CD8-positive, alpha-beta memory T cell (primary cell): ENCODE measurements around the gene ZNF184. TPM values are rescaled to one million over a fixed set of nuclear protein-coding genes. Genes with fewer than 3 reads are reported as not detected.
A peak's percentile ranks its signal among the peaks of the same experiment; 100 is the strongest.

Experiments
- CTCF ChIA-PET: fragments of 350-600 bp; sonication (Branson Sonifier 250); formaldehyde crosslinking; loops from one replicate; lab custom pipeline; 2021; ENCODE audit warnings: antibody characterized with exemption; lab: Charles Lee
- POLR2A ChIA-PET: fragments of 350-600 bp; sonication (Branson Sonifier 250); formaldehyde crosslinking; loops from one replicate; lab custom pipeline; 2021; ENCODE audit warnings: antibody characterized with exemption; lab: Charles Lee
- DNase-seq, 5 donors: peaks; one replicate each; pipeline versions ENCODE4 v3.0.0 to v3.0.0-alpha.2; 2020 to 2022; ENCODE audit warnings: mixed read lengths in 1 of 5
- H3K27ac ChIP-seq: one replicate; pipeline ENCODE4 v1.7.0; 2013; ENCODE audit warnings: low read depth, mild to moderate bottlenecking, low read length, moderate library complexity
- H3K27me3 ChIP-seq: 2 replicates; pipeline ENCODE4 v1.7.0; 2013; ENCODE audit warnings: low read length, mild to moderate bottlenecking; ENCODE audit not compliant: insufficient read depth, poor library complexity, severe bottlenecking
- H3K36me3 ChIP-seq: 2 replicates; pipeline ENCODE4 v1.7.0; 2013; ENCODE audit warnings: mild to moderate bottlenecking, low read length, moderate library complexity; ENCODE audit not compliant: insufficient read depth
- H3K4me1 ChIP-seq: 2 replicates; pipeline ENCODE4 v1.7.0; 2013; ENCODE audit warnings: mild to moderate bottlenecking, low read length, moderate library complexity; ENCODE audit not compliant: insufficient read depth
- H3K4me3 ChIP-seq: 2 replicates; pipeline ENCODE4 v1.7.0; 2013; ENCODE audit warnings: mild to moderate bottlenecking, low read length
- H3K9me3 ChIP-seq: 2 replicates; pipeline ENCODE4 v1.7.0; 2013; ENCODE audit warnings: mild to moderate bottlenecking, low read length
- H3K27ac Mint-ChIP-seq, 8 donors: one replicate each; pipeline ENCODE4 v1.8.0; 2020 to 2021; ENCODE audit warnings: mixed read lengths in 8 of 8, mild to moderate bottlenecking in 6 of 8, inconsistent platforms in 3 of 8, moderate library complexity in 3 of 8
- H3K27me3 Mint-ChIP-seq, 2 donors: one replicate each; pipeline ENCODE4 v1.8.0; 2020 to 2021; ENCODE audit warnings: mixed read lengths in 2 of 2, mild to moderate bottlenecking in 1 of 2, moderate library complexity in 1 of 2
- H3K36me3 Mint-ChIP-seq, 3 donors: one replicate each; pipeline ENCODE4 v1.8.0; 2020 to 2021; ENCODE audit warnings: mixed read lengths in 3 of 3, inconsistent platforms in 1 of 3, mild to moderate bottlenecking in 1 of 3
- H3K4me1 Mint-ChIP-seq, 3 donors: one replicate each; pipeline ENCODE4 v1.8.0; 2020 to 2021; ENCODE audit warnings: mixed read lengths in 3 of 3, inconsistent platforms in 1 of 3, mild to moderate bottlenecking in 1 of 3
- H3K4me3 Mint-ChIP-seq, 7 donors: one replicate each; pipeline ENCODE4 v1.8.0; 2020 to 2021; ENCODE audit warnings: mixed read lengths in 7 of 7, mild to moderate bottlenecking in 6 of 7, moderate library complexity in 4 of 7, inconsistent platforms in 2 of 7
- H3K9me3 Mint-ChIP-seq, 5 donors: one replicate each; pipeline ENCODE4 v1.8.0; 2020 to 2022; ENCODE audit warnings: mixed read lengths in 5 of 5, mild to moderate bottlenecking in 3 of 5, moderate library complexity in 2 of 5, inconsistent platforms in 1 of 5
- polyA plus RNA-seq: library from polyadenylated mRNA; unstranded; fragments of 300-500 nt; fragmentation: Illumina TruSeq; gene quantifications from one replicate; pipeline ENCODE4 v1.2.3, GENCODE V29; 2021
- total RNA-seq, 2 experiments: library from RNA; stranded (reverse); gene quantifications; one replicate each; pipeline ENCODE4 v1.2.3, GENCODE V29; 2021

Gene ZNF184
- total and polyA plus RNA-seq, 3 experiments from 2014 or later, result 9.7 to 10.8 (median 10.0) TPM

GRCh38 chr6:27414996-27415395 is 57.9 kb downstream of the ZNF184 start:
- no peaks in the 10 kb centered on the region for H3K27me3 ChIP-seq
- H3K27ac ChIP-seq, result no peak overlapping the region
- peaks cover 0 to 11% (median 1%) of the 10 kb centered on the region in 3 donors for H3K36me3 Mint-ChIP-seq
- ChIA-PET CTCF (no interaction called here), POLR2A (no interaction called here)
- H3K27ac Mint-ChIP-seq, result no peak overlapping the region
- no peaks in the 10 kb centered on the region for H3K36me3 ChIP-seq
- no peak for DNase-seq
- H3K9me3 ChIP-seq, result no peaks in the 10 kb centered on the region
- H3K4me3 ChIP-seq, result no peak overlapping the region
- H3K4me3 Mint-ChIP-seq, result no peak overlapping the region
- H3K4me1 Mint-ChIP-seq, result no peaks in the 10 kb centered on the region
- H3K4me1 ChIP-seq, result no peaks in the 10 kb centered on the region
- peaks cover 6 to 32% of the 10 kb centered on the region in 2 donors for H3K27me3 Mint-ChIP-seq
- H3K9me3 Mint-ChIP-seq, result no peaks in the 10 kb centered on the region

GRCh38 chr6:27414300-27414699 is 58.6 kb downstream of the ZNF184 start:
- H3K4me3 Mint-ChIP-seq, result peak overlapping the region in 1 of 7 donors; percentile 9
- Histone ChIP-seq H3K27me3 (no peaks in the 10 kb centered on the region), H3K9me3 (no peaks in the 10 kb centered on the region), H3K36me3 (no peaks in the 10 kb centered on the region), H3K27ac (no peak overlapping the region), H3K4me1 (no peaks in the 10 kb centered on the region), H3K4me3 (no peak overlapping the region)
- no peaks in the 10 kb centered on the region for H3K4me1 Mint-ChIP-seq
- H3K9me3 Mint-ChIP-seq, result no peaks in the 10 kb centered on the region
- ChIA-PET POLR2A (no interaction called here), CTCF (no interaction called here)
- peaks cover 0 to 5% (median 1%) of the 10 kb centered on the region in 3 donors for H3K36me3 Mint-ChIP-seq
- H3K27ac Mint-ChIP-seq, result no peak overlapping the region
- DNase-seq, result no peak
- peaks cover 5 to 25% of the 10 kb centered on the region in 2 donors for H3K27me3 Mint-ChIP-seq

GRCh38 chr6:27407153-27407814 is 65.6 kb downstream of the ZNF184 start:
- Histone ChIP-seq H3K27me3 (no peaks in the 10 kb centered on the region), H3K4me3 (no peak overlapping the region), H3K36me3 (no peaks in the 10 kb centered on the region), H3K4me1 (no peaks in the 10 kb centered on the region), H3K27ac (no peak overlapping the region), H3K9me3 (peaks cover 3% of the 10 kb centered on the region)
- peak overlapping the region in 1 of 8 donors; percentile 86 for H3K27ac Mint-ChIP-seq
- ChIA-PET POLR2A (no interaction called here), CTCF (no interaction called here)
- H3K27me3 Mint-ChIP-seq, result peaks cover 8 to 11% of the 10 kb centered on the region in 2 donors
- peaks cover 11 to 14% (median 14%) of the 10 kb centered on the region in 5 donors for H3K9me3 Mint-ChIP-seq
- H3K4me3 Mint-ChIP-seq, result no peak overlapping the region
- H3K4me1 Mint-ChIP-seq, result no peaks in the 10 kb centered on the region
- peaks cover 3 to 26% (median 7%) of the 10 kb centered on the region in 3 donors for H3K36me3 Mint-ChIP-seq
- DNase-seq, result no peak

- Mint-ChIP-seq H3K4me3 (no peak overlapping the region), H3K36me3 (peaks cover 8 to 36% (median 10%) of the 10 kb centered on the region in 3 donors), H3K27me3 (peaks cover 7 to 11% of the 10 kb centered on the region in 2 donors), H3K9me3 (peaks cover 21 to 25% (median 23%) of the 10 kb centered on the region in 5 donors), H3K4me1 (no peaks in the 10 kb centered on the region), H3K27ac (no peak overlapping the region)
- CTCF ChIA-PET, result no interaction called here
- Histone ChIP-seq H3K36me3 (no peaks in the 10 kb centered on the region), H3K4me3 (no peak overlapping the region), H3K27me3 (no peaks in the 10 kb centered on the region), H3K4me1 (no peaks in the 10 kb centered on the region), H3K9me3 (peaks cover 8% of the 10 kb centered on the region), H3K27ac (no peak overlapping the region)
- POLR2A ChIA-PET, result no interaction called here
- no peak for DNase-seq
Observed at GRCh38 chr6:27406085-27406484, 66.8 kb downstream of the ZNF184 start.

- peaks cover 24 to 68% (median 44%) of the 10 kb centered on the region in 3 donors for H3K36me3 Mint-ChIP-seq
- H3K4me1 Mint-ChIP-seq, result no peaks in the 10 kb centered on the region
- H3K27me3 Mint-ChIP-seq, result peaks cover 7 to 16% of the 10 kb centered on the region in 2 donors
- POLR2A ChIA-PET, result no interaction called here
- peaks cover 3% of the 10 kb centered on the region for H3K36me3 ChIP-seq
- no peak overlapping the region for H3K4me3 Mint-ChIP-seq
- H3K4me3 ChIP-seq, result no peak overlapping the region
- H3K9me3 ChIP-seq, result peaks cover 19% of the 10 kb centered on the region
- H3K9me3 Mint-ChIP-seq, result peaks cover 35 to 56% (median 53%) of the 10 kb centered on the region in 5 donors
- H3K27ac Mint-ChIP-seq, result no peak overlapping the region
- no peaks in the 10 kb centered on the region for H3K4me1 ChIP-seq
- no peak overlapping the region for H3K27ac ChIP-seq
- CTCF ChIA-PET, result no interaction called here
- H3K27me3 ChIP-seq, result no peaks in the 10 kb centered on the region
- no peak for DNase-seq
Observed at GRCh38 chr6:27400877-27401642, 71.8 kb downstream of the ZNF184 start.

Other genes with a start within 250 kb of the ZNF184 start
- under 1 TPM; 0.35 to 0.55 TPM for gene PRSS16, start 225.4 kb downstream of the ZNF184 start, total RNA-seq
- 1.5 TPM for gene PRSS16, start 225.4 kb downstream of the ZNF184 start, polyA plus RNA-seq
- gene POM121L2, start 160.8 kb downstream of the ZNF184 start, total RNA-seq, result not detected
- gene POM121L2, start 160.8 kb downstream of the ZNF184 start, polyA plus RNA-seq, result not detected
- 1 to 10 TPM; 2.9 to 3.7 TPM for gene ZNF391, start 84.3 kb downstream of the ZNF184 start, total RNA-seq
- gene ZNF391, start 84.3 kb downstream of the ZNF184 start, polyA plus RNA-seq, result 1.6 TPM